Natural killer cell treated with Interleukin-12 subunit alpha and Interleukin-12 subunit beta and Interleukin-15 and Interleukin-18, amount 100 ng/mL, for 72 hours (primary cell): Measurements from ENCODE around the gene MEDAG. TPM values are rescaled to one million over a fixed set of nuclear protein-coding genes. Genes with fewer than 3 reads are reported as not detected.
A peak's percentile ranks its signal among the peaks of the same experiment; 100 is the strongest.

Experiments
- ATAC-seq, 2 donors: fragments of 150-1000 bp; cut with Tn5 transposase in 1 of 2; sonication (Bioruptor Pico), chemical (Tn5 transposase) in 1 of 2; 2 replicates each; pipeline ENCODE4 v1.10.0; 2021
- DNase-seq: peaks from one replicate; pipeline ENCODE4 v3.0.0; 2022; ENCODE audit warnings: low spot score
- H3K27ac Mint-ChIP-seq, 2 donors: 1 replicate in 1 of 2; 2 replicates in 1 of 2; pipeline ENCODE4 v1.8.0; 2022; ENCODE audit warnings: mixed read lengths in 2 of 2, mild to moderate bottlenecking in 1 of 2, moderate library complexity in 1 of 2
- H3K27me3 Mint-ChIP-seq, 2 donors: 1 replicate in 1 of 2; 2 replicates in 1 of 2; pipeline ENCODE4 v1.8.0; 2022; ENCODE audit warnings: mixed read lengths in 2 of 2
- H3K36me3 Mint-ChIP-seq: one replicate; pipeline ENCODE4 v1.8.0; 2022; ENCODE audit warnings: mixed read lengths
- H3K4me1 Mint-ChIP-seq, 2 donors: 1 replicate in 1 of 2; 2 replicates in 1 of 2; pipeline ENCODE4 v1.8.0; 2022; ENCODE audit warnings: low read depth in 2 of 2, mixed read lengths in 2 of 2, mild to moderate bottlenecking in 1 of 2
- H3K4me3 Mint-ChIP-seq: one replicate; pipeline ENCODE4 v1.8.0; 2022; ENCODE audit warnings: mixed read lengths
- H3K9me3 Mint-ChIP-seq: 2 replicates; pipeline ENCODE4 v1.8.0; 2022; ENCODE audit warnings: mixed read lengths
- total RNA-seq, 2 donors: library from RNA; stranded (reverse); gene quantifications; one replicate each; pipeline ENCODE4 v1.2.3, GENCODE V29; 2022

Gene MEDAG
- total RNA-seq, 2 donors from 2014 or later = 0.14 TPM; not detected in 1

DNA sequence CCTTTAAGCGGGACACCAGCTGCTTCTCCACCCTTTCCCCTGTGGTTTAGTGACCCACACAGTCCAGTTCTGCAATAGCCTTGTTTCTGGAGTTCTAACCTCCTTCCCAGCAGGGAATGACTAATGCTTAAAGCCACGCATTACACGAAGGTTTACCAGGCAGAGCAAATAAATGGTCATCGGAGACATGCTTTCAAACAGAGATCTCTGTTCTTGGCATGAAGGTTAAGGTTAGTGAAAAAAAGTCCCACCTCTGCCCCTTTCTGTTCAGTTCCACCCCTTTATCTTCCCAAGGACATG lies 25.3 kb upstream of the MEDAG start:
- Mint-ChIP-seq H3K27ac (no peak overlapping the region), H3K9me3 (no peaks in the 10 kb centered on the region), H3K27me3 (peaks cover 9 to 12% of the 10 kb centered on the region in 2 donors), H3K4me3 (no peak overlapping the region), H3K4me1 (no peaks in the 10 kb centered on the region), H3K36me3 (no peaks in the 10 kb centered on the region)
- DNase-seq (no peak), ATAC-seq (no peak)

DNA sequence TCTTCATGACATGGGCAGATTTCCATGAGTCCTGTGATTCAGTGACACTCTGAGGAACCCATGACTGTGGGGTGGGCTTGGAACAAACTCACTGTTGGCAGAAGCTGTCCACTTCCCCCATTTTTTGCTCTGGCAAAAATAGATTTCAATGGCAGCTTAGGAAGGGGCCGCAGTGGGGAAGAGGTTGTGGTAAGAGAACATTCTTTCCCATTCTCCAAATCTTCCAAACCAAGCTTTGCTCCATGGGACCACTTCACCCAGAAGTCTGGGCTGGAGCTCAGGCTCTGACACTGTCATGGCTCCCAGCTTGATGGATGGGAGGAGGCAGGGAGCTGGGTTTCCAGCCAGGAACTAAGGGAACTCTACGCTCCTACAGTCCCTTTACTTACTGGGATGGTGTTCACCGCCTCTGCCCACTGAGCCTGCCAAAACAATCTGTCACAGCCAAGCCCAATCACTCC lies 24.9 kb upstream of the MEDAG start:
- no peak overlapping the region for H3K27ac Mint-ChIP-seq
- ATAC-seq (no peak), DNase-seq (no peak)
- peaks cover 9 to 14% of the 10 kb centered on the region in 2 donors for H3K27me3 Mint-ChIP-seq
- H3K4me1 Mint-ChIP-seq = no peaks in the 10 kb centered on the region
- no peaks in the 10 kb centered on the region for H3K9me3 Mint-ChIP-seq
- H3K4me3 Mint-ChIP-seq = no peak overlapping the region
- H3K36me3 Mint-ChIP-seq = no peaks in the 10 kb centered on the region

DNA sequence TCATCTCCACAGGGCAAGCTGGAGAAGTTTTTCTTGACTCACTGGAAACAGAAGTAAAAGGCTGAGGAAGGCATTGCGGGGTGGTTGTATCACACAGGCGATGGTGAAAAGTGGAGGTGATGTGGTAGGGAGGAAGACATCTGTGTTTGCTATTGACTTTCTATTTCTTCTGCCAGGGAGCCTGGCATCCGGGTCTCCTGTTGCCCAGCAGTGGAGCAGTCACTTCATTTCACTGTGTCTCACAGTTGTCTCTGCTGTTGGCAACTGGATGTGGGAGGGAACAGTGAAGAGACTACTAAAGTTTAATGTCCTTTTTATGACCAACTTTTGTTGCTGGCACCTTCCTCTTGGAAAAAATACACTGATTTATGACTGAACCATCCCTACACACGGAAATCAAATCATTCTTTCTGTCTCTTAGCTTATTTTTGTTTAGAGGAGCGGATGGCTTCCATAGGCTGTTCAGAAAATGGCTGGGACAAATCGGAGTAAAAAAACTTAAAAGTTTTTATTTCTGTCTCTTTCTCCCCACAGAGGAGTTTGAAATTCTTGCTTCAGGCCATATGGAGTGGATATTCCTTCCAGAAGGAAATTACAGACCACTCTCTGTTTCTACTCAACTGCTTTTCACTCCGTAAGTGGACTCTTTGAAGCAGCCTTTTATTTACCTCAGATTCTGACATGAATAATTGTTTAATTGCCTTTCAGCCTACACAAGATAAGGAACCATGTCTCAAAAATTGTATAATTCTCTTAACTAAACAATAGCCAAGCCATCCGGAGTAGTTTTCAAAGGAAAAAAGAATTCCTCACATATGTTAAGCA lies 23.8 kb upstream of the MEDAG start:
- DNase-seq (no peak), ATAC-seq (no peak)
- Mint-ChIP-seq H3K4me3 (no peak overlapping the region), H3K27me3 (peaks cover 11 to 14% of the 10 kb centered on the region in 2 donors), H3K27ac (no peak overlapping the region), H3K36me3 (no peaks in the 10 kb centered on the region), H3K4me1 (no peaks in the 10 kb centered on the region), H3K9me3 (no peaks in the 10 kb centered on the region)

DNA sequence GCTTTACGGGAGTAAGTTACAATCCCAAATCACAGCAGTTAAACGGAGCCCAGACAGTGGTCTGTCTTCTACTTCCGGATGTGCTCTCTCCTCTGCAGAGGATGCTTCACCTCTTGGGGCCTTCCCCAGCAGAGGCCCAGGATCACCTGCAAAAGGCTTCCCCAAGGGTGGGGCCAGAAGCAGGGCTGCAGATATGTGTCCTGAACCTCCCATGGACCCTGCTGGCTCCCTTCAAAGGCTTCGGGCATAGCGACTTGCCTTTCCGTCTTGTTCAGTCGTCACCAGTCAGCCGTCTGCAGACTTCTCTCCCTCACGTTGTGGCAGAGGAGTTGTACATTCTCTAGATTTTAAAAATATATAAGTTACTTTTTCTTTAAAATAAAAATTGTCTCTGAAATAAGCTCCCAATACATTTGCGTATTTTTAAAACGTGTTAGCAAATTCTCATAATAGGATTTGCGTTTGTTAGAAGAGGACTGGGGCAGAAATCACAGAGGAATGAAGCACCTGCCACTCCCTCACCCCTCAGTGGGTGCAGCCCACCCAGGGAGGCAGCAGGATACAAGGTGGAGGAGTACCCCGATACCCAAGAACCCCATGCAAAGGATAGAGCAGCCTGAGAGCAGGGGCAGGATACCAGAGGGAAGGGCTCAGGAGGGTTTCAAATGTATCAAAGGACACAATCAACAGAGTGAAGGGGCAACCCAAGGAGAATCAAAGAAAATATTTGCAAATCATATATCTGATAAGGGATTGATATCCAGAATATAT lies 22.9 kb upstream of the MEDAG start:
- no peak for DNase-seq
- H3K9me3 Mint-ChIP-seq = no peaks in the 10 kb centered on the region
- no peak overlapping the region for H3K4me3 Mint-ChIP-seq
- H3K36me3 Mint-ChIP-seq = no peaks in the 10 kb centered on the region
- no peaks in the 10 kb centered on the region for H3K4me1 Mint-ChIP-seq
- peaks cover 17 to 21% of the 10 kb centered on the region in 2 donors for H3K27me3 Mint-ChIP-seq
- H3K27ac Mint-ChIP-seq = no peak overlapping the region
- no peak for ATAC-seq

DNA sequence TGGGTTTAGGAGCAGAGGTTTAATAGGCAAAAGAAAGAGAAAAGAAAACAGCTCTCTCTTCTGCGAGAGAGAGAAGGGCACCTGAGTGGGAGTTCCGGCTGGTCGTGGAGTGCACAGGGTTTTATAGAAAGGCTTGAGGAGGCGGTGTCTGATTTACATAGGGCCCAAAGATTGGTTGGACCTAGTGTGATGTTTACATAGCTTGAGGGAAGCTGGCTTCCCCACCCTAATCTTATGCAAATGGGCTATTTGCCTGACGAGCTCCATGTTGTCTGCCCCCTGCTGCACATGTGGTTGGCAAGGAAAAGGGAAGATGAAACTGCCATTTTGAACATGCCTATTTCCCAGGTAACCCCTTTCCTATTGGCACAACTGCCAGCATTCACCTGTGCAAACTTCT lies 21.5 kb upstream of the MEDAG start:
- no peak for ATAC-seq
- H3K4me3 Mint-ChIP-seq = no peak overlapping the region

DNA sequence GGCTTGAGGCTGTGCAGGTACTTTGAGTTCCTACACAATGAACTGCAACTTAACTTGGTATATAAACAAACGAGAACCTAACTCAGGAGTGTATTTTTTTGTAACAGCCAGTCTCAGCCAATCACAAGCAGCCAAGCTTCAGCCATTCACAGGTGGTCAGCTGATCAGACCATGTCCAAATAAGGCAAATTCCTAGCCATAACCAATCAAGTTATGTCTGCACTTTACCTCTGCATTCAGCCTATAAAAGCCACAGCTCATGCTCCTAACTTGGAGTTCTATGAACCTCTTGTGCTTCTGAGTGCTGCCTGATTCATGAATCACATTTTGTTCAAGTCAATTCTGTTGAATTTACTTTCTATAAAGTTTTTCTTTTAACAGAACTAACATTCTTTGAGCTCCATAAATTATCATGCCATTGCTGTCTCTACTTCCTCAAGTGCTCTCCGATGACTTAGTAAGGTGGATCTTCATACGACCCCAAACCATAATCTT lies 16.8 kb upstream of the MEDAG start:
- Mint-ChIP-seq H3K36me3 (no peaks in the 10 kb centered on the region), H3K9me3 (no peaks in the 10 kb centered on the region), H3K4me3 (no peak overlapping the region), H3K4me1 (no peaks in the 10 kb centered on the region), H3K27ac (no peak overlapping the region), H3K27me3 (peaks cover 19 to 24% of the 10 kb centered on the region in 2 donors)
- no peak for DNase-seq
- no peak for ATAC-seq

More for the DNA sequence above, 21.5 kb upstream of the MEDAG start:
- H3K9me3 Mint-ChIP-seq = no peaks in the 10 kb centered on the region
- H3K27ac Mint-ChIP-seq = no peak overlapping the region
- H3K36me3 Mint-ChIP-seq = no peaks in the 10 kb centered on the region
- H3K27me3 Mint-ChIP-seq = peaks cover 19 to 25% of the 10 kb centered on the region in 2 donors
- H3K4me1 Mint-ChIP-seq = no peaks in the 10 kb centered on the region
- DNase-seq = no peak

DNA sequence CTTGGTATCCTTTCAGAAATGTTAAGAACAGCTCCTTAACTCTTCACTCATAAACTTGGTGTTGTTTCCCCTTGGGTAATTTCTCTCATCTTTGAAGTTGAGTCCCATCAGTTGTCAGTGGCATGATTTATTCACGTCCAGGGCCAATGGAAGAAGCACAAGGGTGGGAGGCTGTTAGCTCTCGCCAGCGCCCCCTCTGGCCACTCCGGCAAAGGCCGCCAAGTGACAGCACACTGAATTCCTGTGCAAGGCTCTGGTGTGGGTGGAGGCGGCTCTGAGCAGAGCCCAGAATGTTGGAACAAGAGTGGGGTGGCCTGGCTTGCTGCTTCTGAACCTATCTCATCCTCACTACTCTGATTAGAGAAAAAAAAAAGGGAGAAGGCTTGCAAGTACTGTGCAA lies 13.1 kb upstream of the MEDAG start:
- DNase-seq (no peak), ATAC-seq (no peak)
- H3K27me3 Mint-ChIP-seq = peaks cover 13 to 15% of the 10 kb centered on the region in 2 donors

DNA sequence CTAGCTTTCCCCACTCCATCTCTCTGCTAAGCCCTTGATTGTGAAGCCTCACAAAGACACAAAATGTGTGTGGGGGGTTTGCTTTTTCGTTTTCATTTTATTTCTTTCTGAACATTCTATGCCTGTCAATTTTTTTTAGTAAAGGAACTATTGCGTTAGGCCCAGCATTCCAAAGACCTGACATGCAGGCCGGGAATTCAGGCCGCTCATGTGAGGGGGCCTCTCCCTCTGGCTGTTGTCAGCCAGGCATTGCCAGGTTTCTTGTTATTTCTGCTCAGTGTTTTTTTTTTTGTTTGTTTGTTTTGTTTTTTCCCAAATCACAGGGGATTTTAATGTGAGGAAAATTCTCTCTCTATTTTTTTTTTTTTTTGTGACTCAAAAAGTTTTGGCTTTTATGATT lies 10.3 kb upstream of the MEDAG start:
- H3K4me3 Mint-ChIP-seq = no peak overlapping the region
- no peak for DNase-seq
- H3K27me3 Mint-ChIP-seq = peaks cover 16 to 25% of the 10 kb centered on the region in 2 donors
- H3K9me3 Mint-ChIP-seq = no peaks in the 10 kb centered on the region
- no peaks in the 10 kb centered on the region for H3K36me3 Mint-ChIP-seq
- peaks cover 6 to 13% of the 10 kb centered on the region in 2 donors for H3K4me1 Mint-ChIP-seq
- no peak overlapping the region for H3K27ac Mint-ChIP-seq
- no peak for ATAC-seq

More for the DNA sequence above, 13.1 kb upstream of the MEDAG start:
- Mint-ChIP-seq H3K27ac (no peak overlapping the region), H3K9me3 (no peaks in the 10 kb centered on the region), H3K4me3 (no peak overlapping the region), H3K36me3 (no peaks in the 10 kb centered on the region), H3K4me1 (no peaks in the 10 kb centered on the region)

DNA sequence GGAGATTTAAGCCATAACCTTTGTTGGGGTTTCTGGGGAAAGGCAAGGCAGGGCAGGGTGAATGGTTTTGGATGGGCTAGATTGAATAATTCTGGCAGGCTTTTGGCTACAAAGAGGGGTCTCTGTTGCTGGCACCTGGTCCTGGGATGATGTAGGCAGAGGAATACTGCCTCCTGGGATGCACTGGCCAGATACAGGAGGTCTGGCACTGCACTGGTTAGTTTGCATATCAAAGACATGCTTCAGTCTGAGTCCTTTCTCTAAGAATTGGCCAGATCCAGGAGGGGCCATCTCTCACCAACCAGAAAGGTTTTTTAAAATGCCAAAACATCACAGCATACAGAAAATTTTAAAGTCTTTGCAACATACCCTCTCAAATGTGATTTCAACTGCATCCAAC lies 8.0 kb upstream of the MEDAG start:
- Mint-ChIP-seq H3K27me3 (peaks cover 19 to 22% of the 10 kb centered on the region in 2 donors), H3K9me3 (no peaks in the 10 kb centered on the region)
- no peak for ATAC-seq

DNA sequence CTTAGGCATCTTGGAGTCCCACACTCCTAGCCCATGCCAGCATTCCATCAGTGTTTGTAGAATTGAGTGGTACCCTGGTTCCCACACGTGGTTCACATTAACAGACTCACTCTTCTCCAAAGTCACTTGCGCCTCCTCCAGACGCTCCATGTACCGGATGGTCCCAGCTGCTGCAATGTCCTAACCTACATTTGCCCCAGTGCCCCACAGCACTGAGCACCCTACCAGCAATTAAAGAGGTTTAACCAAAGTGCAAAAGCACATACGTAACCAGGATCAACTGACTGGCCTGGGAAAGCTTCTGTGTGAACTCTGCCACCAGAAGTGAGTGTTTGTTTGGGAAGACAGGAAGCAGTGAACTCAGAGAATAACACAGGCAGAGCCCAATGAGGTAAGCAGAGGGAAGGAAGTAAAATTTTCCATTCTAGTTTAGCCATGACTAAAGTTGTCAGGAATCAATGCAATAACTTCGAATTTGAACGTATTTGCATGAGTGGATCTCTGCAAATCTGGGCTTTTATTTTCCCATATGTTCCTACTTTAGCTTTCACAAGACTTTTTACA lies 7.3 kb upstream of the MEDAG start:
- H3K36me3 Mint-ChIP-seq = no peaks in the 10 kb centered on the region
- H3K9me3 Mint-ChIP-seq = no peaks in the 10 kb centered on the region
- no peak for ATAC-seq
- DNase-seq = no peak
- no peak overlapping the region for H3K27ac Mint-ChIP-seq
- peaks cover 24 to 25% of the 10 kb centered on the region in 2 donors for H3K27me3 Mint-ChIP-seq
- peaks cover 12 to 18% of the 10 kb centered on the region in 2 donors for H3K4me1 Mint-ChIP-seq
- no peak overlapping the region for H3K4me3 Mint-ChIP-seq

More for the DNA sequence above, 8.0 kb upstream of the MEDAG start:
- Mint-ChIP-seq H3K36me3 (no peaks in the 10 kb centered on the region), H3K27ac (no peak overlapping the region), H3K4me1 (peaks cover 12 to 18% of the 10 kb centered on the region in 2 donors), H3K4me3 (no peak overlapping the region)
- DNase-seq = no peak

DNA sequence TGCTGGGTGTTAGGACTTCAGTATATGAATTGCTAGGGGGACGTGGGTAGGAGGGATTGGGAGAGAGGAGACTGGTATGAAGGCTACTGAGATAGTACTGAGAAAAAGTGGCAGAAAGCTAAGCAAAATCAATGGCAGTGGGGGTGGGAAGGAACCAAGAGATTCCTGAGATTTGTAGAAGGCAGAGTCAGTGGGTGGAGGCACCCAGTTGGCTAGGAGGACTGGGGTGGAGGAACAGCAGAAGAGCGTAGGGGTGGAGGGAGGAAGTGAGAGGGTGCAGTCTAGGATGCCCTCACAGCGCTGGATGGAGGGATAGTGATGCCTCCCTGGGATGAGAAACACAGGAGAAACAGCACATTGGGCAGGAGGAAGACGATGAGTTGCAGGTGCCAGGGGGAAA lies 5.6 kb upstream of the MEDAG start:
- H3K9me3 Mint-ChIP-seq = no peaks in the 10 kb centered on the region
- ATAC-seq (peak; percentile 11 to 33), DNase-seq (no peak)
- peaks cover 39 to 42% of the 10 kb centered on the region in 2 donors for H3K27me3 Mint-ChIP-seq
- no peak overlapping the region for H3K4me3 Mint-ChIP-seq
- peak overlapping the region in 1 of 2 donors; percentile 36 for H3K27ac Mint-ChIP-seq
- H3K4me1 Mint-ChIP-seq = peaks cover 12 to 19% of the 10 kb centered on the region in 2 donors
- no peaks in the 10 kb centered on the region for H3K36me3 Mint-ChIP-seq

DNA sequence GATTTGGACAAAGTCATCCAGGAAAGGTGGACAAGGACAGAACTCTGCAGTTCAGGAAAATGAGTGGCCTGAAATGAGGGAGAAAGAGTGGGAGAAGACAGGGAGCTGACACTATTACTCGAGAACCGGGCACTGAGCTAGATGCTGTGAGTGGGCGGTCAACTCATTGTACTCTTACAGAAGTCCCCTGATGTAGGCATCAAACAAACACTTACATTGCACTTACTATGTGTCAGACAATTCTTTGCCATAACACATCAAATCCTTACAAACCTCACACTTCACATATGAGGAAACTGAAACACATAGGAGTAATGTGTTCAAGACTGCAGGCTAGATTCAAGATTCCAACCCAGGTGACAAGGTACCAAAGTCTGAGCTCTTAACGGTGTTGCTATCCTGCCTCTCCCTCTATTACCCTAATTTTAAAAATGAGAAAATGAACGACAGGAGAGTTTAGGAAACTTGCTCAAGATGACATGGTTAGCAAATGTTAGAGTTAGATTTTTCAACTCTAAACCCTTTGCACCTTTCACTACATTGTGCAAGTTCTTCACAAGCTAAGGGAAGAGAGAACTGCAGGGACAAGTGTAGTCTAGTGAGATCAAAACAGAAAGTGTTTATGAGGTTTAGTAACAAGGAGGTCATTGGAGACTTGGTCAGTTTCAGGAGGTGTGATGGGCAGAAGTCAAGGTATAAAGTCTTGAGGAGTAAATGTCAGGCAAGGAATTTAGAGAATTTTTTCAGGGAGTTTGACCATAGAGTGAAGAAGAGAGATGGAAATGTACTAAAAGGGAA lies 4.9 kb upstream of the MEDAG start:
- DNase-seq (no peak), ATAC-seq (peak; percentile 58 to 86)
- H3K9me3 Mint-ChIP-seq = no peaks in the 10 kb centered on the region
- H3K27me3 Mint-ChIP-seq = peaks cover 42 to 46% of the 10 kb centered on the region in 2 donors
- H3K36me3 Mint-ChIP-seq = no peaks in the 10 kb centered on the region
- H3K27ac Mint-ChIP-seq = peak overlapping the region in 1 of 2 donors; percentile 36
- H3K4me3 Mint-ChIP-seq = no peak overlapping the region
- peaks cover 12 to 21% of the 10 kb centered on the region in 2 donors for H3K4me1 Mint-ChIP-seq

DNA sequence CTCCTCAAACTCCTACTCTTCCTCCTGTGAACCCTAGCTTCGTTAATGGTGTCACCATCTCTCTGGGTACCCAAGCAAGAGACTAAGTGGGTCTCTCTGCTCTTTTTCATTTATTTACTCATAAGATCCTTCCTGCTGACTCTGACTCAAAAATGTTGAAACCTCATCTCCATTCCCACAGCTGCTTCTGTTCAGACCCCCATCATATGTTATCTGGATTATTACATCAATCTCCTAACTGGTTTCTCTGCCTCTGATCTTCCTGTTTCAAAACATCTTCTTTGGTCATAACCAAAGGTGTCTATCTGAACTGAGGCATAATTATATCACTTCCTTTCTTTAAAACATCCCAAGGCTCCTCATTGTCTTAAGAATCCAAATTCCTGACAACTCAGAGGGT lies 2.0 kb upstream of the MEDAG start:
- Mint-ChIP-seq H3K27me3 (peaks cover 41 to 62% of the 10 kb centered on the region in 2 donors), H3K4me3 (no peak overlapping the region), H3K4me1 (peaks cover 12 to 18% of the 10 kb centered on the region in 2 donors), H3K9me3 (no peaks in the 10 kb centered on the region), H3K27ac (no peak overlapping the region), H3K36me3 (no peaks in the 10 kb centered on the region)
- DNase-seq = no peak
- no peak for ATAC-seq
